NCI-H524 (cell line): ENCODE results near the gene PTDSS2.
"Not testable (repeated sequence)": the region's sequence is repeated elsewhere in the genome, so short reads cannot be mapped to it uniquely, and the experiment has no call there.

ENCODE experiments used
- DNase-seq, 2 experiments: peaks; one replicate each; lab custom pipeline; 2025; lab: John Stamatoyannopoulos, UW

Gene PTDSS2

GRCh38 chr11:449889-450808, at the start of gene PTDSS2:
PTDSS2 (plus strand) TSS chr11:450279; CDS start chr11:450456, 177 bp downstream.
- DNase-seq = peak; percentile 93

- not testable (repeated sequence) for DNase-seq
Measured at GRCh38 chr11:401196-401595, 48.9 kb upstream of the PTDSS2 start.

GRCh38 chr11:403021-403760, 46.9 kb upstream of the PTDSS2 start:
- DNase-seq = no peak

GRCh38 chr11:403761-404431, 46.2 kb upstream of the PTDSS2 start:
- DNase-seq = no peak

GRCh38 chr11:404551-405264, 45.4 kb upstream of the PTDSS2 start:
- DNase-seq = no peak

GRCh38 chr11:405323-405953, 44.6 kb upstream of the PTDSS2 start:
- no peak for DNase-seq

GRCh38 chr11:405954-406795, 43.9 kb upstream of the PTDSS2 start:
- DNase-seq = no peak

- no peak for DNase-seq
Measured at GRCh38 chr11:406796-407650, 43.1 kb upstream of the PTDSS2 start.

- DNase-seq = no peak
Measured at GRCh38 chr11:407651-408123, 42.4 kb upstream of the PTDSS2 start.

GRCh38 chr11:408154-409007, 41.7 kb upstream of the PTDSS2 start:
- DNase-seq = no peak

- DNase-seq = no peak
Measured at GRCh38 chr11:409008-409599, 41.0 kb upstream of the PTDSS2 start.

- no peak for DNase-seq
Measured at GRCh38 chr11:409600-410483, 40.2 kb upstream of the PTDSS2 start.

GRCh38 chr11:410711-411110, 39.4 kb upstream of the PTDSS2 start:
- not testable (repeated sequence) for DNase-seq

GRCh38 chr11:411520-411919, 38.6 kb upstream of the PTDSS2 start:
- DNase-seq = not testable (repeated sequence)

GRCh38 chr11:412641-413119, 37.4 kb upstream of the PTDSS2 start:
- no peak for DNase-seq
